HG02981 (cell line): ENCODE measurements around the gene ERICH2.
A peak's percentile ranks its signal among the peaks of the same experiment; 100 is the strongest.

Experiments used
- ATAC-seq: cut with Tn5 transposase; IDR thresholded peaks from one replicate; pipeline ENCODE4 v1.9.1; 2021; ENCODE audit warnings: mild to moderate bottlenecking, moderate library complexity; ENCODE audit not compliant: unreplicated experiment

ERICH2 gene

DNA sequence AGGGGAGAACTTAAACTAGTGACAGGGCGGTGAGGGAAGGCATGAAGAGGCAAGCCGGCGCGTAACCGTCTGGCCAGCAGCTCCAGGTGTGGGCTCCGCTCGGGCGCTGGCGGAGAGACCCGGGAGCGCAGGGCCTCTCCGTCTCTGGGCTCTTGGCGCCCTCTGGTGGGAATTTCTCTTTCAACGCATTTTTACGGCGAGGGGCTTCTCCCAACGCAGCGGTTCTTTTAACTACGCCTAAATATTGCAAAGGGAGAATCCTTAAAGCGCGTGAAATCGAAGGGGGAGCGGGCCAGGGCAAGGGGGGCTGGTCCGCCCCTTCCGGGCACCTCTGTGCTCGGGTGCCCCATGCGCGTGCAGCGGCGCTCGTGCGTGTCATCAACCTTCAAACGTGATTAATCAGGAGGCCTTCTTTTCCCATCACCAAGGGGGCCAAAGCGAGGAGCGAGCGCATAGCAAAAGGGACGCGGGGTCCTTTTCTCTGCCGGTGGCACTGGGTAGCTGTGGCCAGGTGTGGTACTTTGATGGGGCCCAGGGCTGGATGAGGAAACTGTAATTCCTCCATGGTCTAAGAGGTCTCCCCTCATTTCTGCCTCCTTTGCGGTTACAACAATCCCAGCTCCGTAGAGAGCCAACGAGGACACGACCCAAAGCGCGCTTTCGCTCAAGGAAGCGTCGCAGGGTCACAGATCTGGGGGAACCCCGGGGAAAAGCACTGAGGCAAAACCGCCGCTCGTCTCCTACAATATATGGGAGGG, 45.7 kb downstream of the ERICH2 start:
- peak; percentile 41 for ATAC-seq

DNA sequence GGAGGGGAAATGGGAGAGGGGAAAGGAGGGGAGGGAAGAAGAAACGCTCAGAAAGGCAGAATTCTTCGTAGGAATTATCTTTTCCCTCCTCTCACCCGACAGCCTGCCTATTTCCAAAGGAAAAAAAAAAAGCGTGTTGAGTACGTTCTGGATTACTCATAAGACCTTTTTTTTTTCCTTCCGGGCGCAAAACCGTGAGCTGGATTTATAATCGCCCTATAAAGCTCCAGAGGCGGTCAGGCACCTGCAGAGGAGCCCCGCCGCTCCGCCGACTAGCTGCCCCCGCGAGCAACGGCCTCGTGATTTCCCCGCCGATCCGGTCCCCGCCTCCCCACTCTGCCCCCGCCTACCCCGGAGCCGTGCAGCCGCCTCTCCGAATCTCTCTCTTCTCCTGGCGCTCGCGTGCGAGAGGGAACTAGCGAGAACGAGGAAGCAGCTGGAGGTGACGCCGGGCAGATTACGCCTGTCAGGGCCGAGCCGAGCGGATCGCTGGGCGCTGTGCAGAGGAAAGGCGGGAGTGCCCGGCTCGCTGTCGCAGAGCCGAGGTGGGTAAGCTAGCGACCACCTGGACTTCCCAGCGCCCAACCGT, 46.4 kb downstream of the ERICH2 start, which contains the start of gene GAD1:
GAD1 (plus strand) TSS at position 384 of the 589 bp plus-strand sequence. CDS start 1,705 bp downstream, outside the sequence.
- ATAC-seq: no peak

DNA sequence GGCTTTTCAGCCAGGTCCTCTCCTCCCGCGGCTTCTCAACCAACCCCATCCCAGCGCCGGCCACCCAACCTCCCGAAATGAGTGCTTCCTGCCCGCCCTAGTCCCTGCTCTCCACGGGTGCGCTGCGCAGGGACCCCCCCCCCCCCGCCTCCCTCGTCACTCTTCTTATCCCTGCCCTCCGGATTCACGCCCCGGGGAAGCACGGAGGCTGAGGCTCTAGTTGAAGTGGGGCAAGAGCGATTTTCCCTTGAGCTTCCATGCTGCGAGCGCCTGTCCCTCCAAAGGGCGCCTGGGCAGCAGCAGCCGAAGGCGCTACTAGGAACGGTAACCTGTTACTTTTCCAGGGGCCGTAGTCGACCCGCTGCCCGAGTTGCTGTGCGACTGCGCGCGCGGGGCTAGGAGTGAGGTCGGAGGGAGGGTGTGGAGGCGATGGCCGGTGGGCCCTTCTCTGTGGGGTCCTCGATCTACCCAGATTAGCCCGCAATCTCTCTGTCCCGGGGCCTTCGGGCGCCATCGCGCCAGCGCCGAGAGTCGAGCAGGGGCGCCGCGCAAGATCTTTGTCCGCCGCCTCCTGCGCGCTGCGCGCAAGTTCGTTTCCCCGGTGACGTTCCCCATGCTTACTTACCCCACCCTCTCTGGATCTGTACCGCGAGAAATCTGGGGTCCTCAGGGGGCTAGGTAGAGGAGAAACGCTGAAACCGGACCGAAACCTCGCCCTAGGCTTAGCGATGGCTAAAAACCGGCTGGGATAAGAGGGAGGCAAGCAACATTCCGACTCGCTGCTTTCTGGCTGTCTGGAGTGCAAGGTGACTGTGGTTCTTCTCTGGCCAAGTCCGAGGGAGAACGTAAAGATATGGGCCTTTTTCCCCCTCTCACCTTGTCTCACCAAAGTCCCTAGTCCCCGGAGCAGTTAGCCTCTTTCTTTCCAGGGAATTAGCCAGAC, 47.2 kb downstream of the ERICH2 start:
- ATAC-seq: no peak

DNA sequence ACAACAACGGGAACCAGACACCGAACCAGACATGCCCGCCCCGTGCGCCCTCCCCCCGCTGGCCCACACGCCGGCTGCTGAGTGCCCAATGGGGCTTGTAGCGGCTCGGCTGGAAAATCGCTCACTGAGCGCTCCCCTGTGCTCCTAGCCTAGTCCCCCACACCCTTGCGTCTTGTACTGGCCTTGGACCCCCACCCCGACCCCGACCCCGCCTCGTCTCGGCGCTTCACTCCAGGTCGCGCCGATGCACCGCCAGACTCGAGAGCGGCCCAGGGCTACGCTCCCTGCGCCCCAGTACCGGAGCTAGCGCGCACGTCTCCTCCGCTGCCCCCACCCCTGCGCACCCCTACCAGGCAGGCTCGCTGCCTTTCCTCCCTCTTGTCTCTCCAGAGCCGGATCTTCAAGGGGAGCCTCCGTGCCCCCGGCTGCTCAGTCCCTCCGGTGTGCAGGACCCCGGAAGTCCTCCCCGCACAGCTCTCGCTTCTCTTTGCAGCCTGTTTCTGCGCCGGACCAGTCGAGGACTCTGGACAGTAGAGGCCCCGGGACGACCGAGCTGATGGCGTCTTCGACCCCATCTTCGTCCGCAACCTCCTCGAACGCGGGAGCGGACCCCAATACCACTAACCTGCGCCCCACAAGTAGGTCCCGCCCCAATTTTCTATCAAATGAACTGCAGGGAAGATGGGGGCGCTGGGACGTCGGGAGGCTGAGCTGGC, 48.0 kb downstream of the ERICH2 start:
- no peak for ATAC-seq

DNA sequence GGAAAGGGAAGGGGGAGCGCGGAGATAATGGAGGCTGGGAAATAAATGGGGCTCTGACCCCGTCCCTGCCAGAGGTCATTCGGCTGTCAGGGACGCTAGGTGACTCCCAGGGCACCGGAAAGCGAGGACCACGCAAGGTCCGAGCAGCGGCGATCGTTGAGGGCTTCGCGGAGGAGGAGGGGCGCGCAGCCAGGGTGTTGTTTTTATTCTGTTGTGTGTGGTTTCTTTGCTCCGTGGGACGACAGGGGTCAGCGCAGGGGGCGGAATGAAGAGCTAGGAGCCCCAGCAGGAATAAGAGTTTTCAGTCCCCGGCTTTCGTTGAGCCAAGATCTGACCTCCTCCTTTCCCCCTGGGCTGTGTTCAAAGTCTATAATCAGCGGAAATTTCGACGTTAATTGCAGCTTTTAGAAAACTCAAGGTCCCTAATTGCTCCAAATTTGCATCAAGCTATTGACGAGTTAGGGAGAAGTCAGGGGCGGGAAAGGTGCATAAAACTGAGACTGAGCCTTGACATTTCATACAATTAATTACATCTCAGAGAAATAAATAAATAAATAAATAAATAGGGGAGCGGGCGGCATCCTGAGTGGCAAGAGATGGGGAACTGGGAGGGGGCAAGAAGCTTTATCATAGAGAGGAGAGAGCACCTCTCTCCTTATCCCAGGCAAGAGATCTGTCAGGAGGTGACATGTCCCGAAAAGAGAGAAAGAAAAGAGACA, 48.7 kb downstream of the ERICH2 start:
- no peak for ATAC-seq

DNA sequence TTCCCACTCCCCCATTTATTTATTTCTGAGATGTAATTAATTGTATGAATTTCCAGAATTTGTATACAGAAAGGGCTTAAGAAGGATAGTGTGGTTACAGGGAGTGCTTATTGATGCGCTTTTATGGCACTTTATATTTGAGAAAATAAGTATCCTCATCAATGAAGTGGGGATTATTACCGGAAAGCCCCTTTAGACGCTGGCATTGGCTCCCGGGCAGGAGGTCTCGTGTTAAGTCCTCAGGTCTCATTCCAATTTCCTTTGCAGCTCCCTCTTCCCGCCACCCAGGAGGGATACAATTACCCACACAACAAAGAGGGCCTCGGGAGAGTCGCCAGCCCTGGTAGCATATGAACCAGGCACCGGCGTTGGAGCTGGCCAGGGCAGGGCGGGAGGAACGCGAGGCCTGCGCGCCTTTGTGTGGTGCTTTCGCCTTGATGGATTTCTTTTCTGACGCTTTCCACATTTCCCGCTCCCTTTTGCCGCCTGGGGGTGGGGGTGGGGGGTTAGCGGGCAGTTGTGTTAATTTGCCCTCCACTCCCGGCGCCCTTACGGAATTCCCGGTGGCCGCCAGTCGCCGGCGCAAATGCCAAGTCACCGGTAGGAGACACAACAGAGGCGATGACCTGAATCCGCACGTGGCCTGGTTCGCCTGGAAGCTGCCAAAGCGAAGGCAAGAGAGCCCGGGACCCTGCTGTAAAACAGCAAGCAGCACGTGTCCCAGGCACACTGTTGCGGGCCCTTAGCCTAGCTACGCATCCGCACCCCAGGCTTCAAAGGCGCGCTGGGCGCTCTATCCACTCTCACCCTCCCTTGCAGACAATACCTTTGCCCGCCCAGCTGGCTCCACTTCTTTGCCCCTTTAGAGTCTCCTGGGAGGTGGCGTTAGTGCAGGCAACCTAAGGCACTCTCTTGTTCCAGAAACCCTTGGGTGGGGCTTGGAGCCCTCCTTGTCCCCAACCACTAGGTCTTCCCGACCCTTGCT, 49.8 kb downstream of the ERICH2 start:
- ATAC-seq: no peak

DNA sequence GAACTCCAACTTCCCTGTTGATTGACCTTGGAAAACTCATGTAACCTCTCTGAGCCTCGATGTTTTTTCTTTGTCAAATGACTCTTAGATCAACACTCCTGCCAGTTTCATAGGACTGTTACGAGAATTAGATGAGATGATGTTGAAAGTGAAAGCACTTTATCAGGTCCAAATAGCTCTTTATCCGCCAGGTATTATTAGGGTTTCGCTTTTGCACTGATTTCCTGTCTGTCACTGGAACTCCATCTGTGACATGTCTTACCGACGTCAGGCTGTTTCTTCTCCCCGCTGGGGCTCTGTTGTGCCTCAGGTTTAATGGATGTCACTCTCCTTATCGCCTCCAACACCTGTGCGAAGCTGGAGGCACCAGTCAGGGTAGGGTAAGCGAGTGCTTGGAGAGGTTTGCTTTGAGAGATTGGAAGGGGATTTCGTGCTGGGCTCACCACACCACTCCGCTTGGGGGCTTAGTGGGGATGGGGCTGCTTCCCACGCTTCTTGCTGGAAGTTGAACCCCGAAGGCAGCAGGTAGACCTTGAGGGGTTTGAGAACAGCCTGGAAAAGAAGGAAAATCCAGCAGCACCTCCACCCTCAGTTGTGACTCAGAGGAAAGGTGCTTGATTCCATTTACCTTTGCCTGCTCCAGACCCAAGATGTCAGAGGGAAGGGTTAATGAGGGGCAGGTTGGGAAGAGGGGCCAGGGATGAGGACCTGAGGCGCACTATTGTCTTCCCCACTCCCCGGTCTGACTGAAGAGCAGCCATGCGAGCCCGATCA, 50.8 kb downstream of the ERICH2 start:
- no peak for ATAC-seq

DNA sequence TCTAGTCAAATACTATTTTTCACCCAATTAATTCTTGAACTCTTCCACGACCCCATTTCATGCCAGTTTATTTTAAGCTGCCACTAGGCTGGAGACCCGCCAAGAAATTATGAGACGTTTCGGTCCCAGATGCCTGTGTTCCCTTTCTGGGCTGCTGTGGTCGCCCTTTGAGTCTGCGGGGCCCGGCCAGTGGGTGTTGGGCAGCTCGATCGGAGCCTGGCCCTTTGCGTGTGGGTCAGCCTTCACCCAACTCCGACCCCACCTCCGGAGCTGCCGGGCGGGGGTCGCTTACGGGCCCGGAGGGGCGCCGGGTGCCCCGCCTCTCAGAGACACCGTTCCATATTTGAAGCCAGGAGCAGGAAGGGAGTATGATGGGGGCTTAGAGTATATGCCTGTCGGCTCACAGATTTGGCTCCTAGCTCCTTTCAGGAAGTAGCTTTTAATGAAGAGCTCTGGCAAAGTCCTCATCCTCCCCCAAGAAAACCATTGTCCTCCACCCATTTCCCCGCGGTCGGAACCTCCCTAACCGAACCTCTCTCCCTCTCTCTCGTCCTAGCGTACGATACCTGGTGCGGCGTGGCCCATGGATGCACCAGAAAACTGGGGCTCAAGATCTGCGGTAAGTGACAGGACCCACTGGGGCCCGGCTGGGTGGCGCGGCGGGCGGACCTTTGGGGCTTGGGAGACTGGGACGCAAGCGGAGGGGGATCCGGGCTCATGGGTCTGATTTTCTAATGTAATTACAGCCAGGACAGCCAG, 51.5 kb downstream of the ERICH2 start:
- ATAC-seq: no peak

DNA sequence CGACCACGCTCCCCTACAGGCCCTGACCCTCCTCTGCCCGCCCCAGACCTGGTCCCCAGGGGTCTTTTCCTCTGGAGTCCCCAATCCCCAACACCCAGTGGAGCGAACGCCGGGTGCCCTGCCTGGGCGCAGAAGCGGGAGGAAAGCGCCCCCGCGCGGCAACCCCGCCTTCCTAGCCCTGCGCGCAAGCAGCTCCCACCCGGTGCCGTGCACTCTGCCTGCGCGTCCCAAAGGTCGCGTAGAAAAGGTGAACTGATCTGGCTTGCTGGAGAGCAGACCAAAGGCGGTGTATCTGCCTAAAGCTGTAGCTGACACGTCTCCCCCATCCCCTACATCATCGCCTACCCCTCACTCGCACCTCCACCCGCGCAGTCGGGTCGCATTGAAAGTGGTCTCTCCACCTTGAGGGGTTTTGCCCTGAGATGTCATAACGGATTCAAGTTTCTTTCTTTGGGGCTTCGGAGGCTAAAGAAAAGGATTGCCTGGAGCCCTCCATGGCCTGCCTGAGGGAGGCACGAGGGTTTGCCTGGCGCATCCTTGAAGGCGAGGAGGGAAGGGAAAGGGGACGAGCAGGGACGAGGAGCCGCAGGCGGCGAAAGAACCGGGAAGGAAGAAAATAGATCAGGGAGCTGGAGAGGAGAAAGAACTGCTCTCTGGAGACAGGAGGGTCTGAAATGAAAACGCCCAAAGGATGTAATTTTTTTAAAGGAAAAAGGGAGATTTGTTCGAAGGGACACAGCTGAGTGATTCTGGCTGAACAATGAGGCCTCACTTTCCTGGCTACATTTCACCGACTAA, 52.3 kb downstream of the ERICH2 start:
- ATAC-seq: no peak

DNA sequence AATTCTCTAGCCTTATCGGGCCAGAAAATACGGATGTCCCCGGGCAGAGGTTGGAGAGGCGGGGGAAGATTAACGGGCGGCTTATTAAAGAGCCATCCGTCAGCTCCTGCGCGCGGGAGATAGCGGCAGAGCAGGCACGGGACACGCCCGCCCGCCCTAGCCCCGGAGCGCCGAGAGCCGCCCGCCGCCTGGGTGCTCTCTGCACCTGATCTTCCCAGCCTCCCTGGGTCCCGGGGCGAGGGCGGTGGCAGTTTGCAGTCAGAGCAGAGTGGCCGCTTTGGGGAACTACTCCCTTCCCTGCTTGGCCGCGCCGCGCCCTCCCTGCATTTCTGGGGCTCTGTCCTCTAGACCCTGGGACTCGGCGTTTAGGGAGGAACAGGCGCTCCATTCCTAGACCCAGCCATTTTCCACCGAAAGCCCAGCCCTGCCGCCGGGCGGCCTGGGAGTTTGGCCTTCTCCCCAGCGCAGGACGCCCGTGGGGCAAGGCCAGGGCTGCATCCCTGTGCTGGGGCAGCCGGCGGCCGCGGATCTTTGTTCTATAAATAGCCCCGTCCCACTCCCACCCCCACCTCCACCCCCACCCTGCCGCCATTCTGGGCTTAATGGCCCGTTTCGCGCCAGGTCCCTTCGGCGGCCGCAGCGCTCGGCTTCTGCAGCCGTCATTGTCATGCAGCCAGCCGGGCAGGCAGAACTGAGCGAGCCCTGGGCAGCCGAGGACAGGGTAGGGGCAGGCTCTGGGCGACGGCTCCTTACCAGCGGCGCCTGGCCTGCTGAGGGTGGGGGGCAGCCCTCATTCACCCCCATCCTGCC, 53.1 kb downstream of the ERICH2 start:
- ATAC-seq: no peak

DNA sequence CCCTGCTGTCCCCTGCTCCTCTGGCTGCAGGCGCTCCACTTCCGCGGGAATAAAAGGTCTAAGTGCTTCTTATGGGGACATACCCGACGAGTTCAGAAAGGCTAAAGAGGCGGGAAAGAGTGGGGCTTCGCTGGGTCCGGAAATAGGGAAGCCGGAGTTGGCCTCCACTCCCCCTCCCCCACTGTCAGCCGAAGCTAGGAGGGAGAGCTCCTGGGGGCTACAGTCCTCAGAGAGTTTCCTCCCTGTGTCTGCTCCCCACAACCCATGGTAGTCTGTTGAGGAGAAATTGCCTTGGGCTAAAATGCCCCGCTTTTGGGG, 53.7 kb downstream of the ERICH2 start:
- ATAC-seq: no peak

DNA sequence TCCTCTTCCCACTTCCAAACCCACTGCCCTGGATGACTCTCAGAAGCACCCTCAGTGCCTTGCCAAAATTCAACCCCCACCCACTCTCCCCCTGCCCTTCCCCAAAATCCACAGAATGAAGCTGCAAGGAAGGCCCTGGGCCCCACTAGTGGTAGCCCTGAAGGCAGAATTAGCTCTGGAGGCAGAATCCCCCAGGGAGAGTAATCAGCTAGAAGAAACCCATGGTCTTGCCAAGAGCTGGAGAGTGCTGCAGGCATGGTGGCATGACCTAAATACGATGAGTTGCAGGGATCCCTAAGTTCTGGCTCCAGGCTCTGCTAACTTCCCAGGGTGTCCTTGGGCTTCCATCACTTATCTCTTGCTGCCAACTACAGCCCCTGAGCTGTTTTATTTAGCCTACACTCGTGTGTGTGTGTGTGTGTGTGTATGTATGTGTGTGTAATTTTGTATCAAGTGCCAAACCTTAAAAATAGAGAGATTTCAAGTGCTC, 54.4 kb downstream of the ERICH2 start:
- no peak for ATAC-seq

DNA sequence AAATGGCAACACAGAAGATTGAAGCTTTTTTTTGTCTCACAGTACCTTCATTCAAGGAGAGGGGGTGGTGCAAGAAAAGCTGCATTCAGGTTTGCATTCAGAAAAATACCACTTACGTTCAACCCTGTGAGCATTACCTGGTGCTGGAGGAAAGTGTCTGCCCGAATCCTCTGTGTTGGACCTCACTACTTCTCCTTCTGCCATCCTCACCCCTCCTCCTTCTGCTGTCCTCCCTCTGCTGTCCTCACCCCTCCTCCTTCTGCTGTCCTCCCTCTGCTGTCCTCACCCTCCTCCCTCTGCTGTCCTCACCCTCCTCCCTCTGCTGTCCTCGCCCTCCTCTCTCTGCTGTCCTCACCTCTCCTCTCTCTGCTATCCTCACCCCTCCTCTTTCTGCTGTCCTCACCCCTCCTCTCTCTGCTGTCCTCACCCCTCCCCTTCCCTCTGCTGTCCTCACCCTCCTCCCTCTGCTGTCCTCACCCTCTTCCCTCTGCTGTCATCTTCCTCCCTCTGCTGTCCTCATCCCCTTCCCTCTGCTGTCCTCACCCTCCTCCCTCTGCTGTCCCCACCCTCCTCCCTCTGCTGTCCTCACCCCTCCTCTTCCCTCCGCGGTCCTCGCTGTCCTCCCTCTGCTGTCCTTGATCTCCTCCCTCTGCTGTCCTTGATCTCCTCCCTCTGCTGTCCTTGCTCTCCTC, 57.8 kb downstream of the ERICH2 start:
- no peak for ATAC-seq

DNA sequence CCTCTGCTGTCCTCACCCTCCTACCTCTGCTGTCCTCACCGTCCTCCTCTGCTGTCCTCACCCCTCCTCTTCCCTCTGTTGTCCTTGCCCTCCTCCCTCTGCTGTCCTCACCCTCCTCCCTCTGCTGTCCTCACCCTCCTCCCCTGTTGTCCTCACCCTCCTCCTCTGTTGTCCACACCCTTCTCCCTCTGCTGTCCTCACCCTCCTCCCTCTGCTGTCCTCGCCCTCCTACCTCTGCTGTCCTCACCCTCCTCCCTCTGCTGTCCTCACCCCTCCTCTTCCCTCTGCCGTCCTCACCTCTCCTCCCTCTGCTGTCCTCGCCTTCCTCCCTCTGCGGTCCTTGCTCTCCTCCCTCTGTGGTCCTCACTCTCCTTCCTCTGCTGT, 58.3 kb downstream of the ERICH2 start:
- ATAC-seq: no peak

DNA sequence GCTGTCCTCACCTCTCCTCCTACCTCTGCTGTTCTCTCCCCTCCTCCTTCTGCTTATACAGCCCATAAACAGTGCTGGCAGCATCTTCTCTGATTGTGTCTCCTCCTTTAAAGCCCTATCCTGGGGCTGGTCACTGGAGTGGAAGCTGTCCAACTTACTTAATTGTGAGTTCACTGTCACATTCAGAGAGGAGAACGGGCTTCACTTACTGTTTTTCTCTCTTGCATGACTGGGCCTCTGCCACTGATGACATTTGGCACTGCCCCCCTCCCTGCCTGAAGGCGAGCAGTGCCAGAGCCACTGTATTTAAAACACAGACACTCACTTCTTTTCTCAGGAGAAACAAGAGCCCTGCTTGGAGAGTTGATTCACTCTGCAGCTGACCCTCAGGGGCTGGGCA, 58.9 kb downstream of the ERICH2 start:
- no peak for ATAC-seq
